ENCODE results near the gene RAB7A.
"Not testable (repeated sequence)": the region's sequence is repeated elsewhere in the genome, so short reads cannot be mapped to it uniquely, and the experiment has no call there.

RAB7A gene

GRCh38 chr3:128760881-128761280 lies 34.9 kb downstream of the RAB7A start:
- no peak for DNase-seq

GRCh38 chr3:128761392-128761791 lies 35.4 kb downstream of the RAB7A start:
- no peak for DNase-seq

GRCh38 chr3:128763967-128764366 lies 38.0 kb downstream of the RAB7A start:
- peak; percentile 53 for DNase-seq

- DNase-seq, result no peak
Observed at GRCh38 chr3:128764863-128765262, 38.9 kb downstream of the RAB7A start.

GRCh38 chr3:128767094-128767750 lies 41.2 kb downstream of the RAB7A start:
- no peak for DNase-seq

- no peak for DNase-seq
Observed at GRCh38 chr3:128768471-128768870, 42.5 kb downstream of the RAB7A start.

- DNase-seq, result no peak
Observed at GRCh38 chr3:128770387-128770786, 44.4 kb downstream of the RAB7A start.

GRCh38 chr3:128773189-128773588 lies 47.2 kb downstream of the RAB7A start:
- not testable (repeated sequence) for DNase-seq

- not testable (repeated sequence) for DNase-seq
Observed at GRCh38 chr3:128773592-128773991, 47.6 kb downstream of the RAB7A start.

GRCh38 chr3:128775241-128775640 lies 49.3 kb downstream of the RAB7A start:
- DNase-seq, result no peak

GRCh38 chr3:128775906-128776542 lies 50.0 kb downstream of the RAB7A start:
- no peak for DNase-seq

- DNase-seq, result no peak
Observed at GRCh38 chr3:128780101-128780837, 54.3 kb downstream of the RAB7A start.

- DNase-seq, result no peak
Observed at GRCh38 chr3:128781164-128781563, 55.2 kb downstream of the RAB7A start.

- DNase-seq, result no peak
Observed at GRCh38 chr3:128782282-128783146, 56.5 kb downstream of the RAB7A start.

GRCh38 chr3:128783774-128784173 lies 57.8 kb downstream of the RAB7A start:
- no peak for DNase-seq

GRCh38 chr3:128784232-128784631 lies 58.2 kb downstream of the RAB7A start:
- peak; percentile 60 for DNase-seq

- no peak for DNase-seq
Observed at GRCh38 chr3:128784843-128785242, 58.9 kb downstream of the RAB7A start.

GRCh38 chr3:128786434-128787020 lies 60.5 kb downstream of the RAB7A start:
- DNase-seq, result no peak

GRCh38 chr3:128787256-128788253 lies 61.6 kb downstream of the RAB7A start:
- DNase-seq, result peak; percentile 87

GRCh38 chr3:128788268-128788869 lies 62.4 kb downstream of the RAB7A start:
- no peak for DNase-seq
